Neuronal stem cell (in vitro differentiated cells): ENCODE results near the gene UBXN10.

Experiments used
- DNase-seq: peaks from one replicate; pipeline ENCODE4 v3.0.0-alpha.2; 2013; ENCODE audit warnings: low spot score
- H2AFZ ChIP-seq: one replicate; pipeline ENCODE4 v1.6.1; 2013; ENCODE audit warnings: mild to moderate bottlenecking, low read length, inconsistent platforms
- H2AK5ac ChIP-seq: 2 replicates; pipeline ENCODE4 v1.6.1; 2013; ENCODE audit warnings: low read depth, mild to moderate bottlenecking, inconsistent platforms, low read length, moderate library complexity, mixed read lengths
- H2BK120ac ChIP-seq: 2 replicates; pipeline ENCODE4 v1.6.1; 2013; ENCODE audit warnings: low read depth, mild to moderate bottlenecking, inconsistent platforms, low read length, moderate library complexity, mixed read lengths
- H2BK12ac ChIP-seq: one replicate; pipeline ENCODE4 v1.6.1; 2013; ENCODE audit warnings: low read length, inconsistent platforms
- H2BK15ac ChIP-seq: 2 replicates; pipeline ENCODE4 v1.6.1; 2013; ENCODE audit warnings: mild to moderate bottlenecking, low read length, inconsistent platforms, mixed read lengths
- H2BK5ac ChIP-seq: one replicate; pipeline ENCODE4 v1.6.1; 2013; ENCODE audit warnings: inconsistent platforms, mild to moderate bottlenecking, low read length, moderate library complexity
- H3K14ac ChIP-seq: one replicate; pipeline ENCODE4 v1.6.1; 2013; ENCODE audit warnings: low read length, inconsistent platforms
- H3K18ac ChIP-seq: 2 replicates; pipeline ENCODE4 v1.6.1; 2013; ENCODE audit warnings: low read length, inconsistent platforms
- H3K23ac ChIP-seq: 2 replicates; pipeline ENCODE4 v1.6.1; 2013; ENCODE audit warnings: low read depth, mild to moderate bottlenecking, mixed read lengths, low read length, inconsistent platforms; ENCODE audit not compliant: poor library complexity
- H3K27ac ChIP-seq: replicated peaks from 3 replicates; pipeline ENCODE4 v1.5.1; 2013; ENCODE audit warnings: low read length, inconsistent platforms
- H3K27me3 ChIP-seq, 3 experiments: 2 replicates each; pipeline ENCODE4 v1.6.1; 2013; ENCODE audit warnings: low read length in 3 of 3, mild to moderate bottlenecking in 2 of 3, inconsistent platforms in 1 of 3, low read depth in 1 of 3, mixed read lengths in 1 of 3, moderate library complexity in 1 of 3; ENCODE audit not compliant: control insufficient read depth in 3 of 3, insufficient read depth in 3 of 3
- H3K36me3 ChIP-seq, 2 donors: replicated peaks in 1 of 2; 2 replicates each; pipeline ENCODE4 v1.6.1; 2013; ENCODE audit warnings: low read length in 2 of 2; ENCODE audit not compliant: control insufficient read depth in 2 of 2, insufficient read depth in 2 of 2
- H3K4ac ChIP-seq: 2 replicates; pipeline ENCODE4 v1.6.1; 2013; ENCODE audit warnings: inconsistent platforms, mild to moderate bottlenecking, low read length, moderate library complexity
- H3K4me1 ChIP-seq, 2 donors: 1 replicate in 1 of 2; 2 replicates in 1 of 2; pipeline ENCODE4 v1.6.1; 2013; ENCODE audit warnings: low read length in 2 of 2, low read depth in 1 of 2; ENCODE audit not compliant: control insufficient read depth in 2 of 2, insufficient read depth in 1 of 2
- H3K4me2 ChIP-seq: one replicate; pipeline ENCODE4 v1.6.1; 2013; ENCODE audit warnings: mild to moderate bottlenecking, low read length, inconsistent platforms; ENCODE audit not compliant: insufficient read depth, poor library complexity, severe bottlenecking
- H3K4me3 ChIP-seq, 2 donors: 2 replicates each; pipeline ENCODE4 v1.5.1; 2013; ENCODE audit warnings: low read length in 2 of 2, mild to moderate bottlenecking in 2 of 2, inconsistent platforms in 1 of 2, moderate library complexity in 1 of 2
- H3K79me1 ChIP-seq: one replicate; pipeline ENCODE4 v1.6.1; 2013; ENCODE audit warnings: low read depth, mild to moderate bottlenecking, inconsistent platforms, low read length, moderate library complexity
- H3K9ac ChIP-seq: one replicate; pipeline ENCODE4 v1.6.1; 2013; ENCODE audit warnings: mild to moderate bottlenecking, low read depth, low read length, inconsistent platforms; ENCODE audit not compliant: poor library complexity
- H3K9me3 ChIP-seq, 2 donors: replicated peaks in 1 of 2; 2 replicates each; pipeline versions ENCODE3 to v1.6.1; 2013; ENCODE audit warnings: low read length in 2 of 2, mild to moderate bottlenecking in 2 of 2, inconsistent platforms in 1 of 2, low read depth in 1 of 2, mixed read lengths in 1 of 2, moderate library complexity in 1 of 2; ENCODE audit not compliant: control insufficient read depth in 2 of 2, insufficient read depth in 1 of 2
- H4K8ac ChIP-seq: one replicate; pipeline ENCODE4 v1.6.1; 2013; ENCODE audit warnings: low read depth, mild to moderate bottlenecking, inconsistent platforms, low read length, moderate library complexity
- H4K91ac ChIP-seq: one replicate; pipeline ENCODE4 v1.6.1; 2013; ENCODE audit warnings: low read length, low read depth, mild to moderate bottlenecking, inconsistent platforms; ENCODE audit not compliant: poor library complexity
- WGBS, 2 donors: extraction: QIAGEN DNeasy Blood & Tissue Kit; methylation state at CpG; one replicate each; pipeline ENCODE4 v1.1.7; 2013; ENCODE audit warnings: missing lambda C conversion rate in 2 of 2, mixed read lengths in 1 of 2; ENCODE audit not compliant: insufficient read length in 2 of 2, insufficient replicate concordance in 1 of 2; ENCODE audit errors: extremely low coverage in 2 of 2; 5-methylcytosine and 5-hydroxymethylcytosine counted together

Gene UBXN10

DNA sequence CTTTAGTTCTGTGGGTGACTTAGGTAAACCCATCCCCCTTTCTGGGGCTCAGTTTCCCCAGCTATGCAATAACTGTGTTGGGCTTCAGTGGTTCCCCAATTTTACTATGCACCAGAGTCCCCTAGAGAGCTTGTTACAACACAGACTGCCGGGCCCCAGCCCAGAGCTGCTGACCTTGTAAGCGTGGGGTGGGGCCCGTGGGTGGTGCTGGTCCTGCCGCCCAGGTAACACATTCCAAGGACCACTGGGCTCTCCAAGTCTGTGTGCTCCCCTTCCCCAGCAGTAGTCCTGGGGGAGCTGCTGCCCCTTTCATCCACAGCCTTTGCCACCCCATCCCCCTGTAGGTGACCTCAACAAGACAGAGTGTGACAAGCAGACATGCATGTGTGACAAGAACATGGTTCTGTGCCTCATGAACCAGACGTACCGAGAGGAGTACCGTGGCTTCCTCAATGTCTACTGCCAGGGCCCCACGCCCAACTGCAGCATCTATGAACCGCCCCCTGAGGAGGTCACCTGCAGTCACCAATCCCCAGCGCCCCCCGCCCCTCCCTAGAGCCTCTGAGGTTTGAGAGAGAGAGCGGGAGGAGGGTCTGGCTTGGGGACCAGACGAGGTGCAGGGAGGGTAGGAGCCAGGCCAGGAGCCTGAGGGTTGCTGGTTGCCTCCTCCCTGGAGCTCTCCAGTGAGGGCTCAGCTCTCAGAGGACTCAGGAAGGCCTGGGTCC, 37.9 kb upstream of the UBXN10 start:
- Histone ChIP-seq H3K14ac (no peak overlapping the region), H3K4me1 (peaks cover 0 to 1% of the 10 kb centered on the region in 2 donors), H3K9ac (peak overlapping the region; percentile 82), H2AFZ (no peak overlapping the region), H2BK5ac (no peak overlapping the region), H3K36me3 (no peaks in the 10 kb centered on the region), H3K4me2 (no peak overlapping the region), H3K79me1 (no peaks in the 10 kb centered on the region), H2BK12ac (no peak overlapping the region), H4K8ac (no peak overlapping the region), H2AK5ac (peak overlapping the region; percentile 34), H3K18ac (peak overlapping the region; percentile 25), H3K4me3 (no peak overlapping the region), H3K9me3 (no peaks in the 10 kb centered on the region), H3K27ac (no peak overlapping the region), H3K23ac (peak overlapping the region; percentile 86), H3K27me3 (peaks cover 0 to 3% (median 0%) of the 10 kb centered on the region in 3 experiments), H3K4ac (no peak overlapping the region), H2BK120ac (no peak overlapping the region), H2BK15ac (peak overlapping the region; percentile 9), H4K91ac (no peak overlapping the region)
- no CpG with 5 or more reads among the region's 13 CpGs for WGBS, 2 donors
- no peak for DNase-seq

DNA sequence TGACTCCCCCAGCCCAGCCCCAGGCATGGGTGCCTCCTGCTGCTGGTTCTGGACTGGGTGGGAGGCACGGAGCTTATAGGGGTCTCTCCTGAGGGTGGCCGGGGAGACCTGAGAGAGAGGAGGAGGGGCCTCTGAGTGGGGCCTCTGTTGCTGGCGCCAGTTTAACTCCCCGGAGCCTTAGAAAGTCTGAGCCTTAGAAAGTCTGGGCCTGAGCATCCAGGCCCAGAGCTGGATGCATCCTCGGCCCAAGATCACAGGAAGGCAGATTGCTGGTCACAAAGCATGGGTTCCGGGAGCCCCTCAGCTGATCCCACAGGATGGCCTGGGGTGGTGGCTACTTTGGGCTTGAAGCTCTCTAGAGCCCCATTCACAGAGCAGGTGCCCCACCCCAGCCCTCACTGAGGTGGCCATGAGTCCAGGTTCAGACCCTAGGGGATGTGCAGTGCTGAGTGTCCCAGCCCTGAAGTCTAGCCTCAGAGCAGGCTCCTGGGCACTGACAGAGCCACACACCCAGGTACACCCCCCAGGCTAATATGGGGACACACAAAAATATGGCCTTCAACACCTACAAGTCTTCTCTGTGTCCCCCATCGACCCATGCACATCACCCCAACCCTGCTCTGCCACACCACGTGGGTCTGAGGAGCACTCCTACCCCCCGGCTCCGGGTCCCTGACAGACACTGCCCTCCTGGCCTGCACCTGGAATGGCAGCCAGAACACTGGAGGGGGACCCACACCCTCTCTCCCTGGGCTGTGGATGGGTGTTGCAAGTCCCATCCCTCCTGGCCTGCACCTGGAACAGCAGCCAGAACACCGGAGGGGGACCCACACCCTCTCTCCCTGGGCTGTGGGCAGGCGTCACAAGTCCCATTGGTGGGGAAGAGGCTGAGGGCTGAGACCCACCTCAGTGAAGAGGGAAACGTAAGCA, 37.1 kb upstream of the UBXN10 start:
- Histone ChIP-seq H2BK15ac (no peak overlapping the region), H3K9ac (no peak overlapping the region), H3K4me3 (no peak overlapping the region), H3K4ac (no peak overlapping the region), H3K23ac (no peak overlapping the region), H3K4me2 (no peak overlapping the region), H3K27me3 (peaks cover 0 to 3% (median 0%) of the 10 kb centered on the region in 3 experiments), H3K9me3 (no peaks in the 10 kb centered on the region), H3K36me3 (no peaks in the 10 kb centered on the region), H2BK120ac (no peak overlapping the region), H2AFZ (no peak overlapping the region), H4K91ac (no peak overlapping the region), H3K4me1 (peaks cover 0 to 1% of the 10 kb centered on the region in 2 donors), H3K14ac (no peak overlapping the region), H2BK5ac (no peak overlapping the region), H3K18ac (no peak overlapping the region), H2BK12ac (no peak overlapping the region), H2AK5ac (peak overlapping the region; percentile 34), H3K79me1 (no peaks in the 10 kb centered on the region), H4K8ac (no peak overlapping the region), H3K27ac (no peak overlapping the region)
- no peak for DNase-seq
- no CpG with 5 or more reads among the region's 13 CpGs for WGBS, 2 donors

DNA sequence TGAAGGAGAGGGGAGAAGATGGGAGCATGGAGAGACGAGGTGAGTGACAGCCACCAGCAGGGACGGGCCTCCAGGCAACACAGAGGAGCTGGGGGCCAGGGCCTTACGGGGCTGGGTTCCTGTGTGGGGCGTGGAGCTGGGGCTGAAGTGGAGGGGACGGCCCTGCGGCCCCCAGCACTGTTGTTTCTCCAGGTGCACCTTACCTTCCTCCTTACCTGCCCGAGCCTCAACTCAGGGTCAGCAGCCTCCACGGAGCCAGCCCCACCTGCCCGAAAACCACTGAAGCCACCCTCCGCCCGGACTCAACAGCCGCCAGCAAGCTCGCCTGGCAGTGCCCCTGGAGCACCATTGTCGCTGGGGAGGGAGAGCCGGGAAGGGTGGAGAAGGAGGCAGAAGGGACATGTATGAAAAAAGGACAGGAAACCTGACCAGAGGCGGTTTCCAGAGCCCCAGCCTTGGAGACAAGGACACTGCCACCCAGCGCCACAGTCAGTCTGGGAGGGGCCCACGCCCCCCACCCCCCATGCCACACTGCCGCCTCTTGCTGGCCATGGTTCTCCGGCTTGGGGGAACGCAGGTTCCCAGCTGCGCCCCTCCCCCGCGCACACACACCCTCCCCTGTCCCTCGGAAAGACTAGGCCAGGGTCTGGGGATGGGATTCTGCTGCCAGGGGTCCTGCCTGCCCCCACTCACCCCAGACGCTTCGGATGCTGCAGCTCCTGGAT, 36.1 kb upstream of the UBXN10 start:
- H3K4ac ChIP-seq: no peak overlapping the region
- H3K18ac ChIP-seq: peak overlapping the region; percentile 32
- no CpG with 5 or more reads among the region's 27 CpGs for WGBS, 2 donors

More for the DNA sequence above, 36.1 kb upstream of the UBXN10 start:
- no peak overlapping the region for H2BK5ac ChIP-seq
- H4K91ac ChIP-seq: no peak overlapping the region
- peak overlapping the region; percentile 15 for H3K9ac ChIP-seq
- H2AK5ac ChIP-seq: peak overlapping the region; percentile 8
- no peaks in the 10 kb centered on the region for H3K36me3 ChIP-seq
- H3K27ac ChIP-seq: no peak overlapping the region
- no peak overlapping the region for H3K14ac ChIP-seq
- no peaks in the 10 kb centered on the region for H3K79me1 ChIP-seq
- peaks cover 0 to 3% (median 0%) of the 10 kb centered on the region in 3 experiments for H3K27me3 ChIP-seq
- peaks cover 0 to 1% of the 10 kb centered on the region in 2 donors for H3K4me1 ChIP-seq
- no peak overlapping the region for H2AFZ ChIP-seq
- H3K9me3 ChIP-seq: no peaks in the 10 kb centered on the region
- H2BK12ac ChIP-seq: no peak overlapping the region
- no peak overlapping the region for H4K8ac ChIP-seq
- no peak overlapping the region for H2BK120ac ChIP-seq
- H3K4me3 ChIP-seq: no peak overlapping the region
- peak overlapping the region; percentile 82 for H2BK15ac ChIP-seq
- no peak for DNase-seq
- H3K4me2 ChIP-seq: no peak overlapping the region
- H3K23ac ChIP-seq: peak overlapping the region; percentile 6
